Ovary (tissue), 9 donors: ENCODE results near the gene CCDC154. TPM values are rescaled to one million over a fixed set of nuclear protein-coding genes. Genes with fewer than 3 reads are reported as not detected.

ENCODE experiments used
- DNase-seq, 5 donors: peaks; one replicate each; pipeline ENCODE4 v3.0.0-alpha.2; 2019 to 2020
- H3K27ac ChIP-seq, 2 donors: fragments of 200-600 bp; one replicate each; pipeline versions ENCODE4 v1.5.1 to v1.8.0; 2019 to 2022
- H3K27me3 ChIP-seq: fragments of 200-600 bp; one replicate; pipeline ENCODE4 v1.8.0; 2022
- H3K36me3 ChIP-seq: fragments of 200-600 bp; sonication (generic); one replicate; pipeline ENCODE4 v1.5.1; 2019
- H3K4me1 ChIP-seq: one replicate; pipeline ENCODE4 v1.8.1; 2013; ENCODE audit warnings: mild to moderate bottlenecking, moderate library complexity; ENCODE audit not compliant: insufficient read depth
- H3K4me3 ChIP-seq: fragments of 200-600 bp; sonication (generic); one replicate; pipeline ENCODE4 v1.5.1; 2017
- H3K9me3 ChIP-seq, 2 donors: fragments of 200-600 bp in 1 of 2; sonication (generic) in 1 of 2; one replicate each; pipeline versions ENCODE4 v1.5.1 to v1.8.1; 2013 to 2019; ENCODE audit warnings: mild to moderate bottlenecking in 1 of 2, moderate library complexity in 1 of 2
- CTCF ChIP-seq, 3 donors: fragments of 450-650 bp in 2 of 3; fragments of 200-600 bp in 1 of 3; IDR thresholded peaks; one replicate each; pipeline versions ENCODE4 v1.5.1 to v1.8.0; 2016 to 2022; ENCODE audit warnings: antibody characterized with exemption in 3 of 3, mild to moderate bottlenecking in 1 of 3
- EP300 ChIP-seq: sonication (generic); formaldehyde crosslinking; IDR thresholded peaks from one replicate; pipeline ENCODE4 v1.6.1; 2017; ENCODE audit warnings: antibody characterized with exemption
- POLR2A ChIP-seq: fragments of 450-650 bp; IDR thresholded peaks from one replicate; pipeline ENCODE4 v1.6.1; 2017; ENCODE audit warnings: antibody characterized with exemption, mild to moderate bottlenecking, moderate library complexity
- WGBS, 3 donors: extraction: QIAGEN DNeasy Blood & Tissue Kit in 1 of 3; methylation state at CpG; one replicate each; pipeline versions ENCODE4 v1.1.5 to v1.1.7; 2013 to 2017; 5-methylcytosine and 5-hydroxymethylcytosine counted together
- intact Hi-C, 4 donors: fragments of 100-400 bp; cut with DNase I; formaldehyde crosslinking; loops; one replicate each; pipeline versions ENCODE4 v1.11.0 to v1.15.1; 2022 to 2023
- polyA plus RNA-seq, 2 donors: library from polyadenylated mRNA; stranded (reverse); fragments of 200-250 nt in 1 of 2; fragments of 350-450 nt in 1 of 2; fragmentation: Illumina TruSeq in 1 of 2; extraction: RNeasy Lipid Tissue Mini Kit (QIAGEN cat#74804) in 1 of 2; gene quantifications; one replicate each; pipeline ENCODE4 v1.2.3, GENCODE V29; 2013 to 2014
- total RNA-seq, 7 donors: library from RNA; depleted of rRNA in 2 of 7; stranded (reverse); fragments of >200 nt in 2 of 7; fragmentation: NEBNext Ultra II Directional in 3 of 7; extraction: Animal tissue kit (Norgen Biotek cat#: 25700) in 3 of 7; gene quantifications; one replicate each; pipeline versions ENCODE4 v1.1.0 to v1.2.4, GENCODE V29; 2016 to 2023
- donor health status: DM: no; HTN: no; CAD: no; lungs with moderate emphysema.
- donor health status: DM: no; HTN: no; CAD: no.
- donor health status: Bipolar disorder and iron deficiency.
- donor health status: DM: yes; HTN: yes; CAD: no.
- donor health status: DM: no; HTN: no; CAD: no.
- donor health status: DM: yes; HTN: yes; CAD: no.

CCDC154 gene
- total and polyA plus RNA-seq, 9 donors: 1.1 to 3.5 (median 1.7) TPM; not detected in 1

- no peak for DNase-seq
- intact Hi-C loops: loop anchor here in 1 of 4 donors (10.0 kb wide), 1 partner anchor 69 kb away; the partner anchor contains the start of gene TELO2
- no peak for TF ChIP-seq POLR2A
- TF ChIP-seq EP300: no peak
- no peak for TF ChIP-seq CTCF (IDR thresholded peaks at IDR 0.05)
- Histone ChIP-seq H3K9me3 (no peaks in the 10 kb centered on the region), H3K4me3 (no peak overlapping the region), H3K4me1 (peaks cover 2% of the 10 kb centered on the region), H3K27me3 (no peaks in the 10 kb centered on the region), H3K36me3 (no peaks in the 10 kb centered on the region), H3K27ac (no peak overlapping the region)
- 80 to 87% (median 83%) methylated on average over 16 of the region's 16 CpGs for WGBS, 3 donors
These were observed 18.6 kb downstream of the CCDC154 start for GRCh38 chr16:1425616-1426370.

GRCh38 chr16:1424028-1424427 is 20.3 kb downstream of the CCDC154 start:
- Histone ChIP-seq H3K4me1 (peaks cover 4% of the 10 kb centered on the region), H3K36me3 (no peaks in the 10 kb centered on the region), H3K9me3 (no peaks in the 10 kb centered on the region), H3K4me3 (no peak overlapping the region), H3K27me3 (no peaks in the 10 kb centered on the region), H3K27ac (no peak overlapping the region)
- no peak for DNase-seq
- intact Hi-C loops: loop anchor here in 1 of 4 donors (10.0 kb wide), 1 partner anchor 71 kb away; the partner anchor contains the start of gene TELO2
- no peak for TF ChIP-seq EP300
- TF ChIP-seq POLR2A: no peak
- no peak for TF ChIP-seq CTCF (IDR thresholded peaks at IDR 0.05)
- 93 to 94% (median 93%) methylated on average over 12 of the region's 12 CpGs for WGBS, 3 donors

- Histone ChIP-seq H3K36me3 (no peaks in the 10 kb centered on the region), H3K4me3 (no peak overlapping the region), H3K9me3 (no peaks in the 10 kb centered on the region), H3K27me3 (no peaks in the 10 kb centered on the region), H3K27ac (peak overlapping the region in 1 of 2 donors; percentile 96), H3K4me1 (peaks cover 4% of the 10 kb centered on the region)
- TF ChIP-seq CTCF (IDR thresholded peaks at IDR 0.05) (no peak), POLR2A (no peak)
- intact Hi-C loops: loop anchor here in 1 of 4 donors (10.0 kb wide), 1 partner anchor 73 kb away; the partner anchor contains the start of gene TELO2
- 87 to 92% (median 87%) methylated on average over 10 of the region's 10 CpGs for WGBS, 3 donors
- DNase-seq: no peak
These were observed 22.3 kb downstream of the CCDC154 start for GRCh38 chr16:1422076-1422475.

- Histone ChIP-seq H3K27ac (peak overlapping the region; percentile 68 to 96), H3K4me3 (peak overlapping the region; percentile 73), H3K9me3 (no peaks in the 10 kb centered on the region), H3K36me3 (no peaks in the 10 kb centered on the region), H3K4me1 (peaks cover 4% of the 10 kb centered on the region), H3K27me3 (no peaks in the 10 kb centered on the region)
- intact Hi-C loops: loop anchor here in 1 of 4 donors (10.0 kb wide), 1 partner anchor 75 kb away; the partner anchor contains the start of gene TELO2
- peak in 1 of 5 donors; percentile 28 for DNase-seq
- WGBS, 3 donors: 0 to 1% (median 0%) methylated on average over 16 to 22 of the region's 22 CpGs
- no peak for TF ChIP-seq CTCF (IDR thresholded peaks at IDR 0.05)
- no peak for TF ChIP-seq POLR2A
- no peak for TF ChIP-seq EP300
These were observed 24.2 kb downstream of the CCDC154 start for GRCh38 chr16:1420111-1420539.
